ENCODE measurements around the gene BAG2.

The BAG2 gene

GRCh38 chr6:57172136-57173055, at the start of gene BAG2:
Gene BAG2 (plus strand): TSS chr6:57172326. CDS start chr6:57172698, 372 bp downstream.
- DNase-seq = peak; percentile 85 to 87

DNA sequence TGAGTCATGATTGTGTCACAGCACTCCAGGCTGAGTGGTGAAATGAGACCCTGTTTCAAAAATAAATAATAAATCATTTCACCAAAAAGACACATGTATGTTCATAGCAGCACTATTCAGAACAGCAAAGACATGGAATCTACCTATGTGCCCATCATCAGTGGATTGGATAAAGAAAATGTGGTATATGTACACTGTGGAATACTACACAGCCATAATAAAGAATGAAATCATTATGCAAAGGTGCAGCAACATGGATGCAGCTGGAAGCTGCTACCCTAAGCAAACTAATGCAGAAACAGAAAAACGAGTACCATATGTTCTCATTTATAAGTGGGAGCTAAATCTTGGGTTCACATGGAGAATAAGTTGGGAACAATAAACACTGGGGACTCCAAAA, 49.0 kb upstream of the BAG2 start:
- DNase-seq = no peak

DNA sequence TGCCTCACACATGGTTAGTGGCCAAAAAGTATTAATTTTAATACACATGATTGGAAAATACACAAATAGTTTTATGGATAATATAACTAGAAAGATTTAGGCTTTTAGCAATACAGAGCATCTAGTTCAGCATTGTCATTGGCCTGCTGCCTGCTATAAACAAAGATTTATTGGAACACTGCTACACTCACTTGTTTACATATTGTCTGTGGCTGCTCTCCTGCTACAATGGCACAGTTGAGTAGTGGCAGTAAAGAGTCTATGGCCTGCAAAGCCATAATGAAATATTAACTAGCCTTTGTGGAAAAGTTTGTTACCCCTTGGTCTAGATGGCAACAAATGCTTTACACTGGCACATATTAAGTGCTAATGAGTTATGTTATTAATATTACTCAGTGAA, 44.4 kb upstream of the BAG2 start:
- no peak for DNase-seq

DNA sequence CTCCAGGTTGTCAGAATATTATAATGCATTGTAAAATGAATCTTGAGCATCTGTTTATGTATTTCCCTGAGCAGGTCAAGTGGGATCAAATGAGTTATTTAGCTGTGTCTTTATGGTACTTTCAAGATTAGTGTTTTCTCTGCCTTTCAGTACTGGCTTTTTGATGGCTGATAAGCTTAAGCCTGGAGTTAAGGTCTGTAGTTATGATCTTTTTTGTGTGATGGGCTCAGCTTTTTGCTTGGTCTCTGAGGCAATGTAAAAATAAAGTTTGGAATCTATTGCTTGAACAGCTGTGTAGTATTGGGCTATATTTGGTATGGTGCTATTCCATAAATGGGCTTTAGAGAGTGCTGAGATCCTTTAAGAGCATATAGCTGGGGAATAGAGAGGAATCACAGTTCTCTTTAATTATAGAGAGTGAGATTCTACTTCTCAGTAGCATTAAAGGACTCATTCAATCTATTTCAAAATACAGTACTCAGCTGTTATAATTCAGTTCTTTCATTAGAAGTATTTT, 41.4 kb upstream of the BAG2 start:
- DNase-seq = no peak

DNA sequence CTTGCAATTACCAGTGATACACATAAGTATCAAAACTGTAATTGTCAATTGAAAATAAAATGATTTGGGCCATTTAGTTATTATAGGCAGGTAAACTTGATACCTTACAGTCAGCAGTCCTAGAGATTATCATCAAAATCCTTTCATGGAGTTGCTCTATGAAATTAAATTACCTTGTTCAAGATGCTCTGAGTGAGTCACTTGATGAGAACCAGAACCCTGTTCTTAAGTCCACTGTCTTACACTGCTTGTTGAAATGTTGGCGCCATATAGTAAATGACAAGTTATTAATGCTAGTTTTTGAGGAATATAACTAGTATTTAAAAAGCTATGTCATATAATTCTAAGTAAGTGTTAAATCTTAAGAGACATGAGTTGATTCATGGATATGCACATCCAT, 37.2 kb upstream of the BAG2 start:
- DNase-seq = no peak

GRCh38 chr6:57135885-57136284, 36.2 kb upstream of the BAG2 start:
- DNase-seq = no peak

DNA sequence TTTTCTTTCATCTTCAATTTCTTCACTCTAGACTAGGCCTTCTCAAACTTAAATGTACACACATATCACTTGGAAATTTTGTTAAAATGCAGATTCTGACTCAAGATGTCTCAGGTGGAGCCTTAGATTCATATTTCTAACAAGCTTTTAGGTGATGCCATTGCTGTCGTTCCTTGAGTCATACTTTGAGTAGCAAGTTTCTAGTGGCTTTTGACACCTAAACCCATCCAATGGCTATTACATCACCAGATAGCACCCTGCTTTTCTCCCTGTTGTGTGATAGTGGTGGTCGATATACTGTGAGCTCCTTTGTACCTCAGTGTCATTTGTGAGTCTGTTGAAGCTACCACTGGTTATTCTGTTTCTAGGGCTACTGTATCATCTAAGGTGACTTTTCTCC, 34.8 kb upstream of the BAG2 start:
- no peak for DNase-seq

DNA sequence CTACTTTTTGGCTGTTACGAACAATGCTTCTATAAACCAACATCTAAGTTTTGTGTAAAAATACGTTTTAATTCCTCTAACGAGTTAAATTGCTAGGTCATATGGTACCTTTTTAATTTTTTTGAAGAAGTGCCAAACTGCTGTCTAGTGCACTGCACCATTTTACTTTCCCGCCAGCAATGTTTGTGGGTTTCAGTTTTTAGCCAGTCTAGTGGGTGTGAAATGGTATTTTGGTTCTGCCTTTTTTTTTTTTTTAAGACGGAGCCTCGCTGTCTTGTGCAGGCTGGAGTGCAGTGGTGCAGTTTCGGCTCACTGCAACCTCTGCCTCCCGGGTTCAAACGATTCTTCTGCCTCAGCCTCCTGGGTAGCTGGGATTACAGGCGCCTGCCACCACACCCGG, 34.1 kb upstream of the BAG2 start:
- DNase-seq = no peak

DNA sequence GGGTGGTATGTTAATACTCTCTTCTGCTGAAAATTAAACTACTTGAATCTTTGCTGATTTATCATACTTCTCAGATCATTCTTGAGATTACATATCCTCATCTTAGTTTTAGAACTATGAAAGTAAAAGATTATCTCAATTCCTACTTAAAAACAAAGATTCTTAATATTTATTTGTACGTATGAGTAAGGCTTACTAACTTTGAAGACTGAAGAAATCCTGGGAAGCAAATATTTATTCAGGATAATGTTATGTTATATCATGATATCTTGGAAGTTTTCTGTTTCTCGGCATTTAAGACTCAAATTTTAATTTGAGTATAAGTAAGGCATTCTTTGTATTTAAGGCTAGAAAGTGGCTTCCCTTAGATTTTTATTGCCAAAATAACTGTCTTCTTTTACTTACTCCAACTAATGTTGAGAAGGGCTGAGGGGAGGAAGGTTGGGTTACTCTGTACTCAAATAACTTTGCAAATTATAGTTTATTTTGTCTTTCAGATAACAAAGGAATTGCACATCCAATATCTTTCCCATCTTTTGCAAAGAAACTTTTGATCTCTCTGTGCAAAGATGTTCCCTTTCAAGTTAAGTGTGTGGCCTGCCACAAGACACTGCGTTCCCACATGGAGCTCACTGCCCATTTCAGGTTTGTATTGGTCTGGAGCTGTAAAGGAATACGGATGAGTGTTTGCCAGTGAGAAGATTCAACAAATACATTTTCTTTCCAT, 30.5 kb upstream of the BAG2 start:
- DNase-seq = no peak

GRCh38 chr6:57142178-57142525, 30.0 kb upstream of the BAG2 start:
- DNase-seq = no peak

GRCh38 chr6:57143690-57144089, 28.4 kb upstream of the BAG2 start:
- no peak for DNase-seq

GRCh38 chr6:57147401-57147800, 24.7 kb upstream of the BAG2 start:
- no peak for DNase-seq

DNA sequence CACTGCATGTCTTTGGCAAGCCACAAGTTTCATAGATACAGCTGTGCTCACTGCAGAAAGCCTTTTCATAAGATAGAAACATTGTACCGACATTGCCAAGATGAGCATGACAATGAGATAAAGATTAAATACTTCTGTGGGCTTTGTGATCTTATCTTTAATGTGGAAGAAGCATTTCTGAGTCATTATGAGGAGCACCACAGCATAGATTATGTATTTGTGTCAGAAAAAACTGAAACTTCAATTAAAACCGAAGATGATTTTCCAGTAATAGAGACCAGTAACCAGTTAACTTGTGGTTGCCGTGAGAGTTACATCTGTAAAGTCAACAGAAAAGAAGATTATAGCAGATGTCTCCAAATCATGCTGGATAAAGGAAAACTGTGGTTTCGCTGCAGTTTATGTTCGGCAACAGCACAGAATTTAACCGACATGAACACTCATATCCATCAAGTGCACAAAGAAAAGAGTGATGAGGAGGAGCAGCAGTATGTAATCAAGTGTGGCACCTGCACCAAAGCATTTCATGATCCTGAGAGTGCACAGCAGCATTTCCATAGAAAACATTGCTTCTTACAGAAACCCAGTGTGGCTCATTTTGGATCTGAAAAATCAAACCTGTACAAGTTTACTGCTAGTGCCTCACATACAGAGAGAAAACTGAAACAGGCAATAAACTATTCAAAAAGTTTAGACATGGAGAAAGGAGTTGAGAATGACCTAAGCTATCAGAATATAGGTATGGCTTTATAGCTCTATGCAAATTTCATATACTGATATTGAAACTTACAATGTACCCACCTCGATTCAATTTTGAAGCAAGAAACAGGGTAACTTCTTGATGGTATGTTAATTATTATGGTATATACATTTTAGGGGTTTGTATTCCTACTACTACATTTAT, 23.9 kb upstream of the BAG2 start:
- no peak for DNase-seq

GRCh38 chr6:57158658-57159057, 13.5 kb upstream of the BAG2 start:
- DNase-seq = no peak

DNA sequence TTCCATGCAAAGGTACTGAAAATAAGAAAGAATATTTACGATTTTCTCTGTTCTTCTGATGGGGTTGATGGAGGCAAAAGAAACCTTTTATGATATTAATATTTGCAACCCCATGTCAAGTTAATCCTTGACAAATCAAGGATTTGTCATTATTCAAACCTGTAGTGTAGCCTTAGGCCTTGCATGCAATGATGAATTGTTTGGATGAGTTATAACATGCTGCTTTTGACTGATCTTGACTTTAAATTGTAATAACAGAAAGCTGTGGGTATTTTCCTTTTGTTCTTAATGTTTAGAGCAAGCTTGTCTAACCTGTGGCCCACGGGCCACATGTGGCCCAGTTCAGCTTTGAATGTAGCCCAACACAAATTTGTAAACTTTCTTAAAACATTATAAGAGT, 13.0 kb upstream of the BAG2 start:
- no peak for DNase-seq

DNA sequence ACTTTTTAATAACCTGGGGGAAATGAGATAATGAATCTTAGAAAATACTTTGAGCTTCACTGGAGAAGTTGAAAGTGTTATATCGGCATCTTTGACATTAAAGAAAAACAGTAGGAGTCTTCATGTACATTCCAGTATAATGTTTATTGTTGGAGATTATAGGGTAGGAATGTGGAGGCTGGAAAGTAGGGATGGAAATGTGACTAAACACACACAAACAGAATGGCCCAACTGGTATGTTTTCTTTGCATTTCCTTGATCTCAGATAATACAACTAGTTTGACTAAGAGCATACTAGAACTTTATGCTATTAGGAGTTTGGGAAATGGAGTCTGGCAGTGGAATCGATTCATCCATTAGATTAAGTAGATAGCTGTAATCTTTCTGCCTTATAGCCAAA, 10.1 kb upstream of the BAG2 start:
- no peak for DNase-seq

GRCh38 chr6:57162516-57162915, 9.6 kb upstream of the BAG2 start:
- no peak for DNase-seq

DNA sequence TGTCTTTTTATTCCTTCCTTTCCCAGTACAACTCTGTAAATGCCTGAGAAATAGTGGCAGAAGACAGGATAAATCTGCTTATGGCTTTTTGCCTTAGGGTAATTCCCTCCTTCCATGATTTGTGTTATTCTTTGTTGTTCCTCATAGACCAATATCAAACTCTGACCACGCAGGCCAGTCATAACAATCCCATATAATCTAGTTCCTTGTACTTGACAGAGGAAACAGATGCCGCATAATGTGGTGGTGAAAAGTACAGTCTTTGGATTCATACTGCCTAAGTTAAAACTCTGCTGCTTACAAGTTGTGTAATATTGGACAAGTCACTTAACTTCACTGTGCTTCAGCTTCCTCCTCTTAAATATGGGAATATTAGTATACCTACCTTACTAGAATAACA, 8.2 kb upstream of the BAG2 start:
- DNase-seq = no peak

DNA sequence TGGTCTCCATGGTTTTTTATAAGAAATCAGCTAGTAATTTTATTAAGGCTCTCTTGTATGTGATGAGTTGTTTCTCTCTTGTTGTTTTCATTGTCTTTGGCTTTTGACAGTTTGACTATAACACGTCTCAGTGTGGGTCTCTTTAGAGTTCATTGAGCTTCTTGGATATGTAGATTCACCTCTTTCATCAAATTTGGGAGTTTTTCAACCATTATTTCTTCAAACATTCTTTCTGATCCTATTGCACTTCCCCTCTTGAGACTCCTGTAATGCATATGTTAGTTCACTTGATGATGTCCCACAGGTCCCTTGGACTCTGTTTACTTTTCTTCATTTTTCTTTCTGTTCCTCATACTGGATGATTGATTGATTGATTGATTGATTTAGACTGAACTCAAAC, 7.0 kb upstream of the BAG2 start:
- DNase-seq = no peak

DNA sequence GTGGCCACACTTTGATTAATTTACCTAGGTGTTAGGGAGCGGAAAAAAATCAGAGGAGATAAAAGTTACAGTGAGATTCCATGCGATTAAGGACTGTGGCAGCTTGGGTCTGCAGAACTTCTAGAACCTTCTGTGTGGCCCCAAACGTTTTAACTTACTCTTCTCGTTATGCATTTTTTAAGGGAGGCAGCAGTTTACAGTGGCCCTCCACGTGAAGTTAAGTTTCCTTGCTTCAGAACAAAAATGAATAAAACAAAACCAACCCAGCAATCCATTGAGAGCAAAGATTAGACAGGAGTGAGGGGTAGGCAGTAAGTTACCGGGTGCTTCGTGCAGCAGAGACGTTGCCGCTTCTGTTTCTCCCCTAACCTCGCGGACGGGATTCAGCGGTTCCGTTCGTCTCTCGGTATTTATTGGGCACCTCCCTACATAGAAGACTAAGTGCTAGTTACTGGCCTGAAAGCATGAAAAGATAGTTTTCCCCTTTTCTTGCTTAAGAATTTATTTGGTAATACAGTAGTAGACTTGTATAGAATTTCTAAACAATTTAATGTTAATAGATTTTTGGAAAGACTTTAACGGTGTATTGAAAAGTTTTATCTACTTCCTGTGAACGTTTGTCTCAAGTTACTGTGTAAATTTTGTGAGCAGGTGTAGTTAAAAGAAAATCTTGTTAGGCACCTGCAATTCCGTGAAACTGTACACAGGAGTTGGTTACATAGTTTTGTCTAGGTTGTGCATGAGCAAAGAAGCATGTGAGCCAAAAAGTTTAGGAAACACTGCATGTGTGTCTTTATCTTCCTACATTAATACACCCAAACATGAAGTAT, 1.1 kb downstream of the BAG2 start:
- peak; percentile 2 to 5 for DNase-seq

DNA sequence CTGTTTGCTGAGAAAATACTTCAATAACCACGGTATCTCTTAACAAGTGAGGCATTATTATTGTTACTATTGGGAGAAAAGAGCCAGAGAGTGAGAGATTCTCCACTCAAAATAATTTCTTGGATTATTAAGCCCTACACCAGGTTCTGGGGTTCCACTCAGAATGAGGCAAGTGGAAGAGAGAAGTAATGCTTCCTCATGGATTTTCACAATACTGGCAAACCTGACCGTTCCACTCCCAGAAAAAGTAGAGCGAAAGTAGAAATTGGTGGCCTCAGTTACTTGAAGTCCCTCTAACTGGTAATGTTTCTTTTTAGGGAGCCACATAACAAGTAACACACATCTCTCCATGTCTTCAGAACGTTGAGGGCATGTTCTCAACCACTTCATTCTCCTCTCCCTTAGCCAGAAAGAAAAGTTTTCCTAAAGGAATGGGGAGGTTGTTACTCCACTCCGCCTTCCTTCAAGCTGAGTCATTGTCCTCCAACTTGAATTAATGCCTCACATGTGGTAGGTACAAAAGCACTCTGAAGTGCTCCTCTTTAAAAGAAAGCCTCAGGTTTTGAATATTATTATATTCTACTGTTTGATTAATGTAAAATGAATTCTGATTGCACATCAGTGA, 1.9 kb downstream of the BAG2 start:
- DNase-seq = no peak

DNA sequence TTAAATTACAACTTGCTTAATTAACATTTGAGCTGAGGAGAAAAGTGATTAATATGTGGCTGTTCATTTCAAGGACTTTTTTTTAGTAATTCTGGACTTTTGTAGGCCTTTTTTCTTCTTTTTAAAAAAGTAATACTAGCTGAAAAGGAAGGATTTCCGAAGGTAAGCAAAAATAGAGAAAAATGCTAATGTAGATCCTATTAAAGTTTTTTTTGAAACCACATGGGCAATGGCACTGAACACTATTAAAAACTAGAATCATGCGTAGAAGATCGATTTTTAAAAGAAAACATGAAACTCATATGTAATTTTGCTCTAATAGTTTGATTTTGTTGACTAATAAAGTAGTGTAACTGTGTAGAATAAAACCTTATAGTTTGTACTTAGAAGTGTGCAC, 2.4 kb downstream of the BAG2 start:
- no peak for DNase-seq
